ENCODE results near the gene TAAR8. TPM values are rescaled to one million over a fixed set of nuclear protein-coding genes. Genes with fewer than 3 reads are reported as not detected.

The TAAR8 gene
- total and polyA plus RNA-seq, 2 of the 13 experiments (the other 11 are each of a cell fraction or from before 2014, with no cell fraction given): 0.07 TPM; not detected in 1

- TF ChIP-seq ZNF878 (CRISPR knock-in tag; IDR thresholded peaks at IDR 0.05) (peak; percentile 86; the same call in 1 of the 2 replicates), ZEB1 (IDR thresholded peaks at IDR 0.05; ENCODE audit: insufficient replicate concordance, low read depth) (peak; percentile 69), HNRNPK (IDR thresholded peaks at IDR 0.05; ENCODE audit: low read depth, low read length, poor library complexity, severe bottlenecking) (peak; percentile 83), THAP11 (CRISPR knock-in tag; IDR thresholded peaks at IDR 0.05) (peak; percentile 52), ZNF574 (CRISPR knock-in tag; IDR thresholded peaks at IDR 0.05) (peak; percentile 83), ZNF703 (CRISPR knock-in tag; IDR thresholded peaks at IDR 0.05; ENCODE audit: borderline replicate concordance) (no peak; the same call in 1 of the 2 replicates), RCOR2 (CRISPR knock-in tag; IDR thresholded peaks at IDR 0.05) (0 out of 2 replicates have a peak, but pooled peaks have one; percentile 21), TFDP1 (CRISPR knock-in tag; IDR thresholded peaks at IDR 0.05; ENCODE audit: borderline replicate concordance) (peak; percentile 61; the same call in 1 of the 2 replicates), ZBTB1 (CRISPR knock-in tag; IDR thresholded peaks at IDR 0.05; ENCODE audit: borderline replicate concordance) (0 out of 2 replicates have a peak, but pooled peaks have one; percentile 61), ZKSCAN8 (CRISPR knock-in tag; IDR thresholded peaks at IDR 0.05; ENCODE audit: borderline replicate concordance) (peak; percentile 52; the same call in 1 of the 2 replicates), ZBTB43 (CRISPR knock-in tag; conservative IDR thresholded peaks at IDR 0.05) (peak; percentile 61; the same call in 1 of the 2 replicates), BCL3 (CRISPR knock-in tag; IDR thresholded peaks at IDR 0.05) (peak; percentile 97), ADNP (CRISPR knock-in tag; IDR thresholded peaks at IDR 0.05) (no peak), SALL2 (CRISPR knock-in tag; IDR thresholded peaks at IDR 0.05) (peak; percentile 97), HNF4G (IDR thresholded peaks at IDR 0.05; ENCODE audit: borderline replicate concordance, low read depth, low read length) (no peak), HNF4G (CRISPR knock-in tag; IDR thresholded peaks at IDR 0.05; ENCODE audit: borderline replicate concordance, low read depth) (peak; percentile 72; the same call in 1 of the 2 replicates), BORCS8-MEF2B (CRISPR knock-in tag; IDR thresholded peaks at IDR 0.05) (peak; percentile 71), MYPOP (CRISPR knock-in tag; IDR thresholded peaks at IDR 0.05) (peak; percentile 85), LBX2 (CRISPR knock-in tag; IDR thresholded peaks at IDR 0.05; ENCODE audit: borderline replicate concordance) (0 out of 2 replicates have a peak, but pooled peaks have one; percentile 78)
Measured at GRCh38 chr6:132512638-132513632, 39.5 kb upstream of the TAAR8 start, which contains the start of gene STX7 (continued).

Data from HepG2 (cell line).